Heart right ventricle (tissue), 16 donors: ENCODE measurements around the gene TMEM51. TPM values are rescaled to one million over a fixed set of nuclear protein-coding genes. Genes with fewer than 3 reads are reported as not detected.

Experiments
- ATAC-seq, 8 donors: fragments of 200-7000 bp; cut with Tn5 transposase; one replicate each; pipeline ENCODE4 v1.9.1; 2020; ENCODE audit warnings: mild to moderate bottlenecking in 8 of 8, moderate library complexity in 8 of 8, moderate number of reproducible peaks in 1 of 8
- DNase-seq, 2 donors: peaks; one replicate each; pipeline ENCODE4 v3.0.0-alpha.2; 2020
- H3K27ac ChIP-seq, 10 donors: fragments of 200-600 bp; sonication (generic) in 2 of 10; one replicate each; pipeline versions ENCODE4 v1.5.0 to v1.8.0; 2020 to 2022; ENCODE audit warnings: mild to moderate bottlenecking in 3 of 10
- H3K27me3 ChIP-seq, 7 donors: fragments of 200-600 bp; one replicate each; pipeline ENCODE4 v1.8.0; 2021 to 2022; ENCODE audit warnings: mild to moderate bottlenecking in 2 of 7
- H3K36me3 ChIP-seq, 9 donors: fragments of 200-600 bp; sonication (generic) in 1 of 9; one replicate each; pipeline versions ENCODE4 v1.5.0 to v1.8.0; 2020 to 2022; ENCODE audit warnings: mild to moderate bottlenecking in 2 of 9
- H3K4me1 ChIP-seq, 9 donors: fragments of 200-600 bp; sonication (generic) in 1 of 9; one replicate each; pipeline versions ENCODE4 v1.5.0 to v1.8.0; 2020 to 2022; ENCODE audit warnings: mild to moderate bottlenecking in 4 of 9
- H3K4me3 ChIP-seq, 10 donors: fragments of 200-600 bp; sonication (generic) in 2 of 10; one replicate each; pipeline versions ENCODE4 v1.5.0 to v1.8.0; 2020 to 2022; ENCODE audit warnings: mild to moderate bottlenecking in 7 of 10, moderate library complexity in 2 of 10
- H3K9me3 ChIP-seq, 11 donors: fragments of 200-600 bp in 10 of 11; sonication (generic) in 2 of 11; one replicate each; pipeline versions ENCODE4 v1.5.0 to v1.8.0; 2013 to 2022; ENCODE audit warnings: mild to moderate bottlenecking in 2 of 11, control low read depth in 1 of 11, moderate library complexity in 1 of 11
- WGBS, 2 donors: extraction: QIAGEN DNeasy Blood & Tissue Kit; methylation state at CpG; one replicate each; pipeline ENCODE4 v1.1.7; 2013; ENCODE audit warnings: inconsistent platforms in 1 of 2; 5-methylcytosine and 5-hydroxymethylcytosine counted together
- intact Hi-C, 10 donors: fragments of 100-400 bp; cut with DNase I; formaldehyde crosslinking; loops; one replicate each; pipeline versions ENCODE4 v1.11.1 to v1.14.2; 2022
- polyA plus RNA-seq, 2 donors: library from polyadenylated mRNA; stranded (reverse); fragments of 200-250 nt; gene quantifications; one replicate each; pipeline ENCODE4 v1.2.3, GENCODE V29; 2013
- total RNA-seq, 10 donors: library from RNA; stranded (reverse); fragmentation: NEBNext Ultra II Directional in 3 of 10; extraction: Animal tissue kit (Norgen Biotek cat#: 25700) in 3 of 10; gene quantifications; one replicate each; pipeline versions ENCODE4 v1.2.1 to v1.2.4, GENCODE V29; 2021 to 2023
- TF ChIP-seq, protein P1 (sequence below), 9 donors: fragments of 200-600 bp; sonication (generic) in 2 of 9; IDR thresholded peaks; one replicate each; pipeline versions ENCODE4 v1.5.0 to v1.8.0; 2021 to 2022; ENCODE audit warnings: antibody characterized with exemption in 9 of 9, mild to moderate bottlenecking in 5 of 9, moderate library complexity in 1 of 9
- donor health status: Arrhythmogenic right ventricular cardiomyopathy.
- donor health status: ischemic (EF 13 %, LVEDD 7.1; RV severe dilation, severe dysfunction).
- donor health status: healthy with polysubstance abuse.
- donor health status: DM: no; HTN: yes; CAD: no.
- donor health status: DM: no; HTN: no; CAD: no.
- donor health status: ischemic (EF 25% LVEDD 6.9; RV normal size, moderate dysfunction).
- donor health status: ischemic (EF 25% LVEDD 5.7; RV mildly dilated, moderate dysfunction).
- donor health status: healthy.
- donor health status: DM: yes; HTN: yes; CAD: no.
- donor health status: Ischemic cardiomyopathy.
- donor health status: ischemic (EF 35%, LVEDD 5.7; RV mildly dilated, moderate dysfunction).
- donor health status: nonischemic (EF 11% LVEDD 7.7; RV severe dilation, severe dysfunction).
- donor health status: DM: yes; HTN: yes; CAD: no.
- donor health status: PGD.
- donor health status: ischemic (EF 29% LVEDD 5.4; RV normal size, mild dysfunction).
- donor health status: nonischemic (EF 23%, LVEDD 6.1; RV moderate dilation, normal function).

TMEM51 gene
- total and polyA plus RNA-seq, 12 donors = 2.0 to 9.5 (median 3.2) TPM

DNA sequence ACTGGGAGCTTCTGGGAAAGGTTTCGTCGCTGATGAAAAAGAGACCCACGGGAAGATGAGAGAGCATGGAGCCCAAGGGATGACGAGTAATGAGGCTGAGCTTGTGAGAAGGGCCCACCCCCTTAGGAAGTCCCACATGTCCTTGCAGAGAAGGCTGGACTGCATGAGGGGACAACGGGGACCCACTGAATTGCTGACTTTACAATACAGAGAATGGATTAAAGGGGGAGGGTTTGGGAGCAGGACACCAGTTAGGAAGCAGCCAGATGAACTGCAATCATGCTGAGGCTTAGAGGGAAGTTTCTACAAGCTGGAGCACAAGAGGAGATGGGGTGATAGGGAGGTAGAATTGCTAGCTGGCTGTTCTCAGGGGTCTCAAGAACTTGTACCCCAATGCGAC lies 5.5 kb upstream of the TMEM51 start:
- DNase-seq = no peak
- Histone ChIP-seq H3K9me3 (no peaks in the 10 kb centered on the region), H3K27ac (no peak overlapping the region), H3K4me3 (no peak overlapping the region), H3K36me3 (no peaks in the 10 kb centered on the region), H3K4me1 (peaks cover 0 to 21% (median 6%) of the 10 kb centered on the region in 9 donors), H3K27me3 (peaks cover 0 to 13% (median 0%) of the 10 kb centered on the region in 7 donors)
- ATAC-seq = no peak
- WGBS, 2 donors = 79 to 89% methylated on average over 6 of the region's 6 CpGs
- intact Hi-C loops = no loop called here
- TF ChIP-seq, protein P1, sequence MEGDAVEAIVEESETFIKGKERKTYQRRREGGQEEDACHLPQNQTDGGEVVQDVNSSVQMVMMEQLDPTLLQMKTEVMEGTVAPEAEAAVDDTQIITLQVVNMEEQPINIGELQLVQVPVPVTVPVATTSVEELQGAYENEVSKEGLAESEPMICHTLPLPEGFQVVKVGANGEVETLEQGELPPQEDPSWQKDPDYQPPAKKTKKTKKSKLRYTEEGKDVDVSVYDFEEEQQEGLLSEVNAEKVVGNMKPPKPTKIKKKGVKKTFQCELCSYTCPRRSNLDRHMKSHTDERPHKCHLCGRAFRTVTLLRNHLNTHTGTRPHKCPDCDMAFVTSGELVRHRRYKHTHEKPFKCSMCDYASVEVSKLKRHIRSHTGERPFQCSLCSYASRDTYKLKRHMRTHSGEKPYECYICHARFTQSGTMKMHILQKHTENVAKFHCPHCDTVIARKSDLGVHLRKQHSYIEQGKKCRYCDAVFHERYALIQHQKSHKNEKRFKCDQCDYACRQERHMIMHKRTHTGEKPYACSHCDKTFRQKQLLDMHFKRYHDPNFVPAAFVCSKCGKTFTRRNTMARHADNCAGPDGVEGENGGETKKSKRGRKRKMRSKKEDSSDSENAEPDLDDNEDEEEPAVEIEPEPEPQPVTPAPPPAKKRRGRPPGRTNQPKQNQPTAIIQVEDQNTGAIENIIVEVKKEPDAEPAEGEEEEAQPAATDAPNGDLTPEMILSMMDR (IDR thresholded peaks at IDR 0.05) = no peak

DNA sequence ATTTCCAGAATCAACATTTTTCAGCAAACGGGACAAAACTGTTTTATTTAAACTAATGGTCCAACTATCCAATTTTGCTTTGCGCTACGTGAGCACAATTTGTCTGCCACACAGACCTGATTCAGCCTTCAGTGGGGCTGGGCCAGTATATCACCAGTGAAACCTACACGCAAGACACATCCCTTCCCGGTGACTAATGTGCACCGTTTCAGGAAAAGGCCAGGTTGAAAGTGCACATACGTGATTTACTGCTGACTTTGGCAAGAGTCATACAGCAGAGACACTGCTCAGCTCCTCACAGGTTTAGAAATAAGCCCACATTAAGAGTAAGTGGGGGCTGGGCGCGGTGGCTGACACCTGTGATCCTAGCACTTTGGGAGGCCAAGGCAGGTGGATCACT lies 5.1 kb upstream of the TMEM51 start:
- DNase-seq (no peak), ATAC-seq (no peak)
- Histone ChIP-seq H3K27ac (no peak overlapping the region), H3K9me3 (no peaks in the 10 kb centered on the region), H3K4me3 (no peak overlapping the region), H3K4me1 (peaks cover 0 to 21% (median 7%) of the 10 kb centered on the region in 9 donors), H3K27me3 (peaks cover 0 to 18% (median 0%) of the 10 kb centered on the region in 7 donors), H3K36me3 (no peaks in the 10 kb centered on the region)
- TF ChIP-seq, protein P1 (IDR thresholded peaks at IDR 0.05) = no peak
- intact Hi-C loops = no loop called here
- 89 to 95% methylated on average over 9 of the region's 9 CpGs for WGBS, 2 donors

DNA sequence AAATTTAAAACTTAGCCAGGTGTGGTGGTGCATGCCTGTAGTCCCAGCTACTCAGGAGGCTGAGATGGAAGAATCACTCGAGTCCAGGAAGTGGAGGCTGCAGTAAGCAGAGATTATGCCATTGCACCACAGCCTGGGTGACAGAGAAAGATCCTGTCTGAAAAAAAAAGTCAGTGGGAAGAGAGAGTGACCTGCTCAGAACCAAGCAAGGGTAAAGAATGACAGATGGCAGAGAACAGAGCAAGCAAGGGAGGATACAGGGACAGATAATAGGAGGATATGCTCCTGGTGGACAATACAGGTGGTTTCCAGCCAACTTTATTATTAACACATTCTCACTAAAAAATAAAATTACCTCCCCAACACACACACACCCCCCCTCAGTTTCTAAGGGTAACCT lies 4.6 kb upstream of the TMEM51 start:
- peaks cover 0 to 22% (median 9%) of the 10 kb centered on the region in 9 donors for H3K4me1 ChIP-seq
- no peak for ATAC-seq
- TF ChIP-seq, protein P1 (IDR thresholded peaks at IDR 0.05) = no peak
- peaks cover 0 to 22% (median 0%) of the 10 kb centered on the region in 7 donors for H3K27me3 ChIP-seq
- DNase-seq = no peak
- no peak overlapping the region for H3K4me3 ChIP-seq
- H3K9me3 ChIP-seq = no peaks in the 10 kb centered on the region
- H3K36me3 ChIP-seq = no peaks in the 10 kb centered on the region
- 0% methylated on average over 1 of the region's 1 CpG for WGBS, 2 donors
- intact Hi-C loops = no loop called here
- H3K27ac ChIP-seq = no peak overlapping the region

DNA sequence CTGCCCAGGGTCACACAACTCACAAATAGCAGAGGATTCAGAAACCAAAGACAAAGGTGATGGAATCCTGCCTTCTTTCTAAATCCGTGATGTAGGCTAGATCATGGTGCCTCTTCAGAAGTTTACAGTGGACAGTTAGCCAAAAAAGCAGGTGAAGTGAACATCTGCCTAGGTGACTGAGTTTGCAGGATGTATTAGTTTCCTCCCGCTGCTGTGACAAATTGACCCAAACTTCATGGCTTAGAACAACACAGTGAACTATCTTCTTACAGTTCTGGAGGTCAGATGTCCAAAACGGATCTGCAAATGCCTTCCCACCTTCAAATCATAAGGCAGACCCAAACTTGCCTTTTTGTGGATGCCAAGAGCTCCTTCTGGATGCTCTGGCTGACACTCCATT lies 3.2 kb upstream of the TMEM51 start:
- Histone ChIP-seq H3K27ac (no peak overlapping the region), H3K36me3 (no peaks in the 10 kb centered on the region), H3K4me3 (no peak overlapping the region), H3K4me1 (peaks cover 0 to 34% (median 18%) of the 10 kb centered on the region in 9 donors), H3K27me3 (peaks cover 0 to 35% (median 0%) of the 10 kb centered on the region in 7 donors), H3K9me3 (no peaks in the 10 kb centered on the region)
- DNase-seq (no peak), ATAC-seq (no peak)
- intact Hi-C loops = loop anchor here in 7 of 10 donors (5.0 to 10.0 kb wide), 5 partner anchors 62 to 154 kb away; no protein-coding TSS in a partner anchor
- TF ChIP-seq, protein P1 (IDR thresholded peaks at IDR 0.05) = no peak
- 93 to 94% methylated on average over 3 of the region's 3 CpGs for WGBS, 2 donors
